Measurements from ENCODE around the gene LXN.

DNA sequence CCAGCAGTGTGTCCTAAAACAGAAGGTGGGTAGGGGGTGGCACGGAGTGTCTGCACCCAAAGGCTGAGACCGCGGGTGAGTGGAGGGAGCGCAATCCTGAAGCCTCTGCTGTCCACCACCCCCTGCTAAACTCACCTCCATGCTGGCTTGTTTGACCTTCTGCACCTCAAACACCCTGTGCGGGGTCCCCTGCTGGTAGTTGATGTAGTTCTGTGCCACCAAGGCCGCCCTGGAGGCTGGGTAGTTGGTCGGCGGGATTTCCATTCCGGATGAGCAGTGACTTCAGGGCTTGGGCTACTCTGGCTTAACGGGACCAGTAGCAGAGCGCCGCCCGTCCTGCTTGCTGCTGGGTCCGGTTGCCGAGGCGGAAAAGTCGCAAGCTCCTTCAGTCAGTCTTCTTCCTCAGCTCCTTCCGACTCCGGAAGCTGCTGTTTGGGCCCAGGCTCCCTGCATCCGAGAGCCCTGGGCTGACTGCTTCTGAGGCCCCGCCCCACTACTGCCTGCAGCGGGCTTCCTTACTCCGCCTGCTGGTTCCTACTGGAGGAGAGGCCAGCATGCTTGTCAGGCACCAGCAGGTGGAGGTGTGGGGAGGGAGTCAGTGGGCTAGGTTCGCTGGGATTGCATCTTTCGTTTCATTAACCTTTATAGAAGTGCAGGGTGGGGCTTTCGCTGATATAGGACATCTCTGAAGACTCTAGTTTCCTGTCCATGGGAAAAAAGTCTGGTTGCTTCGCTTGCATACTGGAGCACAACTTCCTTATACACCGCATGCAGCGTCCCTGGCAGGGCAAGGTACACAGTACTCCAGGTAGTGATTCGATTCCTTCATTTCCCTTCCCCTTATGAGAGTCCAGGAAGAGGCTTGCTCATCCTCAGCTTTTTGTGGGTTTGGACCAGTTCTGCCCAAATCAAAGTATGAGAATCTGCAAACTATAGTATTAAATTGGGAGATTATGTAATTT lies at the start of gene LXN:
- TF ChIP-seq HDAC2 (IDR thresholded peaks at IDR 0.05; ENCODE audit: borderline replicate concordance in 1 of 2, low read depth in 2 of 2, low read length in 2 of 2) (peak in 1 of 2 experiments; percentile 45; a peak in 1 of 4 replicates), CTCF (IDR thresholded peaks at IDR 0.05; ENCODE audit: control extremely low read depth in 1 of 3, insufficient read depth in 1 of 3, low read depth in 1 of 3, low read length in 3 of 3) (peak; percentile 85 to 99 (median 94)), CHD2 (IDR thresholded peaks at IDR 0.05; ENCODE audit: low read length) (no peak), KDM5A (IDR thresholded peaks at IDR 0.05; ENCODE audit: low read length) (no peak), POLR2A (IDR thresholded peaks at IDR 0.05; ENCODE audit: control extremely low read depth in 1 of 2, low read depth in 2 of 2, low read length in 2 of 2) (peak in 1 of 2 experiments; percentile 77; a peak in 2 of 3 replicates), GTF2F1 (IDR thresholded peaks at IDR 0.05; ENCODE audit: borderline replicate concordance, low read depth, low read length) (no peak), SRF (IDR thresholded peaks at IDR 0.05; ENCODE audit: low read depth, low read length) (no peak), TEAD4 (IDR thresholded peaks at IDR 0.05; ENCODE audit: low read depth, low read length) (no peak)

Data from H1 (cell line).